Endothelial cell of umbilical vein (primary cell): ENCODE results near the gene MYO7B. TPM values are rescaled to one million over a fixed set of nuclear protein-coding genes. Genes with fewer than 3 reads are reported as not detected.

Experiments used
- BruUV-seq: library from RNA; stranded (reverse); fragments of 400-500 nt; replicated peaks from 2 replicates; lab custom pipeline; 2021; lab: Mats Ljungman, UMichigan
- CTCF ChIA-PET: fragments of 300-600, 350-600 bp; sonication (Branson Sonifier 250); formaldehyde crosslinking; loops from one replicate; lab custom pipeline; 2021; ENCODE audit warnings: antibody characterized with exemption, inconsistent platforms; lab: Charles Lee
- POLR2A ChIA-PET: fragments of 300-600, 350-600 bp; sonication (Branson Sonifier 250); formaldehyde crosslinking; loops from one replicate; lab custom pipeline; 2021; ENCODE audit warnings: antibody characterized with exemption, inconsistent platforms; lab: Charles Lee
- DNase-seq: peaks from one replicate; pipeline ENCODE4 v3.0.0-alpha.2; 2011; ENCODE audit warnings: low read depth, low spot score
- FAIRE-seq: peaks from 2 replicates; lab custom pipeline; 2011; peaks lifted over from hg19 to GRCh38; lab: Jason Lieb, UNC
- H2AFZ ChIP-seq: 2 replicates; pipeline ENCODE4 v1.6.0; 2012; ENCODE audit warnings: low read depth, low read length, control low read depth, inconsistent platforms
- H3K27ac ChIP-seq: 2 replicates; pipeline ENCODE4 v1.5.1; 2011; ENCODE audit warnings: low read depth, mild to moderate bottlenecking, control low read depth, low read length, moderate library complexity; ENCODE audit not compliant: insufficient read depth
- H3K27me3 ChIP-seq, 2 experiments: 2 replicates each; pipeline versions ENCODE4 v1.6.0 to v1.6.1; 2011; ENCODE audit warnings: low read length in 2 of 2, mixed read lengths in 1 of 2; ENCODE audit not compliant: control insufficient read depth in 2 of 2, insufficient read depth in 2 of 2
- H3K36me3 ChIP-seq, 2 experiments: 2 replicates in 1 of 2; 3 replicates in 1 of 2; pipeline ENCODE4 v1.5.1; 2011; ENCODE audit warnings: low read length in 2 of 2, mild to moderate bottlenecking in 1 of 2, moderate library complexity in 1 of 2; ENCODE audit not compliant: control insufficient read depth in 2 of 2, insufficient read depth in 2 of 2; ENCODE audit errors: extremely low read depth in 1 of 2
- H3K4me1 ChIP-seq: 3 replicates; pipeline ENCODE4 v1.5.1; 2011; ENCODE audit warnings: mild to moderate bottlenecking, low read length; ENCODE audit not compliant: control insufficient read depth, insufficient read depth; ENCODE audit errors: extremely low read depth
- H3K4me2 ChIP-seq: 2 replicates; pipeline ENCODE4 v1.6.1; 2011; ENCODE audit warnings: low read length, control low read depth, mixed read lengths; ENCODE audit not compliant: insufficient read depth
- H3K4me3 ChIP-seq, 3 experiments: fragments of 200-600 bp in 1 of 3; sonication (generic), shearing (Covaris generic) in 1 of 3; replicated peaks in 1 of 3; 2 replicates each; pipeline ENCODE4 v1.5.1; 2011 to 2016; ENCODE audit warnings: control low read depth in 3 of 3, low read length in 3 of 3, mild to moderate bottlenecking in 2 of 3, inconsistent platforms in 1 of 3, low read depth in 1 of 3, moderate library complexity in 1 of 3; ENCODE audit not compliant: insufficient read depth in 1 of 3
- H3K79me2 ChIP-seq: 2 replicates; pipeline ENCODE4 v1.6.0; 2012; ENCODE audit warnings: low read length, inconsistent platforms; ENCODE audit not compliant: control insufficient read depth, insufficient read depth
- H3K9ac ChIP-seq: replicated peaks from 2 replicates; pipeline ENCODE3; 2011; ENCODE audit warnings: low read length, control low read depth; ENCODE audit not compliant: insufficient read depth; ENCODE audit errors: extremely low read depth
- H3K9me1 ChIP-seq: replicated peaks from 3 replicates; pipeline ENCODE4 v1.6.0; 2011; ENCODE audit warnings: mild to moderate bottlenecking, low read length; ENCODE audit not compliant: control insufficient read depth, insufficient read depth; ENCODE audit errors: extremely low read depth
- H3K9me3 ChIP-seq: replicated peaks from 2 replicates; pipeline ENCODE4 v1.5.1; 2012; ENCODE audit warnings: low read length, inconsistent platforms; ENCODE audit not compliant: control insufficient read depth, insufficient read depth
- H4K20me1 ChIP-seq: replicated peaks from 2 replicates; pipeline ENCODE3; 2011; ENCODE audit warnings: mild to moderate bottlenecking, low read length; ENCODE audit not compliant: control insufficient read depth, insufficient read depth; ENCODE audit errors: extremely low read depth
- CTCF ChIP-seq, 2 donors: IDR thresholded peaks; 1 replicate in 1 of 2; 2 replicates in 1 of 2; pipeline ENCODE4 v1.5.1; 2011; ENCODE audit warnings: low read length in 2 of 2, mild to moderate bottlenecking in 2 of 2, moderate library complexity in 2 of 2, control low read depth in 1 of 2, inconsistent platforms in 1 of 2, low read depth in 1 of 2; ENCODE audit not compliant: insufficient read depth in 1 of 2; ENCODE audit errors: extremely low read depth in 1 of 2
- EZH2 ChIP-seq: IDR thresholded peaks from 2 replicates; pipeline ENCODE4 v1.6.1; 2012; ENCODE audit warnings: borderline replicate concordance, low read depth, mild to moderate bottlenecking, moderate library complexity, low read length, inconsistent platforms; ENCODE audit not compliant: severe bottlenecking
- FOS ChIP-seq: IDR thresholded peaks from 2 replicates; pipeline ENCODE4 v1.6.1; 2011; ENCODE audit warnings: mild to moderate bottlenecking, low read length, moderate library complexity, borderline replicate concordance; ENCODE audit not compliant: insufficient read depth
- GATA2 ChIP-seq: IDR thresholded peaks from 2 replicates; pipeline ENCODE4 v1.7.0; 2011; ENCODE audit warnings: low read depth, mild to moderate bottlenecking, moderate library complexity, mixed read lengths, low read length; ENCODE audit not compliant: insufficient read length, insufficient read depth
- JUN ChIP-seq: IDR thresholded peaks from 2 replicates; pipeline ENCODE4 v1.6.1; 2011; ENCODE audit warnings: borderline replicate concordance, low read depth; ENCODE audit not compliant: insufficient read length, insufficient read depth
- MAX ChIP-seq: IDR thresholded peaks from 2 replicates; pipeline ENCODE4 v1.6.1; 2011; ENCODE audit not compliant: insufficient read depth, insufficient read length
- MYC ChIP-seq: IDR thresholded peaks from one replicate; pipeline ENCODE4 v1.6.1; 2011; ENCODE audit warnings: mild to moderate bottlenecking, low read depth, low read length
- POLR2A ChIP-seq: IDR thresholded peaks from 2 replicates; pipeline ENCODE4 v1.6.1; 2012; ENCODE audit warnings: low read depth, mild to moderate bottlenecking, control low read depth, low read length
- POLR2AphosphoS5 ChIP-seq: IDR thresholded peaks from 2 replicates; pipeline ENCODE4 v1.6.1; 2012; ENCODE audit warnings: low read depth, mild to moderate bottlenecking, control low read depth, low read length, moderate library complexity; ENCODE audit not compliant: insufficient read depth
- dilution Hi-C: fragments of 300-500 bp; cut with MboI; formaldehyde crosslinking; loops from one replicate; pipeline ENCODE4 v1.15.0; 2019; ENCODE audit warnings: low sequenced_read_pairs; ENCODE audit not compliant: extremely low pct_ligation_motif_present
- intact Hi-C: fragments of 100-400 bp; cut with micrococcal nuclease; formaldehyde crosslinking; loops from one replicate; pipeline ENCODE4 v1.10.0; 2022
- polyA plus RNA-seq, 4 experiments: library from polyadenylated mRNA; depleted of rRNA in 3 of 4; stranded (reverse) in 3 of 4; unstranded in 1 of 4; fragments of >200 nt; gene quantifications; 2 replicates each; pipeline versions ENCODE4 v1.2.1 to v1.2.3, GENCODE V29; 2011 to 2012; ENCODE audit warnings: missing spikeins in 1 of 4
- total RNA-seq: library from RNA; stranded (reverse); gene quantifications from 2 replicates; pipeline ENCODE4 v1.2.3, GENCODE V29; 2021

MYO7B gene
- total and polyA plus RNA-seq, 2 donors (not counting 3 experiments of a cell fraction or from before 2014, with no cell fraction given) = 0.17 TPM; not detected in 1

GRCh38 chr2:127596311-127597045, 61.0 kb downstream of the MYO7B start:
- Histone ChIP-seq H3K9me1 (no peaks in the 10 kb centered on the region), H3K4me1 (peaks cover 9% of the 10 kb centered on the region), H3K9me3 (no peaks in the 10 kb centered on the region), H4K20me1 (no peaks in the 10 kb centered on the region), H3K4me2 (no peak overlapping the region), H3K9ac (no peak overlapping the region), H3K27me3 (no peaks in the 10 kb centered on the region), H3K4me3 (no peak overlapping the region), H3K79me2 (no peaks in the 10 kb centered on the region), H3K27ac (no peak overlapping the region), H3K36me3 (no peaks in the 10 kb centered on the region), H2AFZ (no peak overlapping the region)
- POLR2A ChIA-PET = no interaction called here
- DNase-seq = no peak
- FAIRE-seq = no peak
- dilution Hi-C loops = no loop called here
- TF ChIP-seq POLR2A (no peak), JUN (no peak), POLR2AphosphoS5 (no peak), CTCF (IDR thresholded peaks at IDR 0.05; ENCODE audit: extremely low read depth in 1 of 2, insufficient read depth in 1 of 2, low read depth in 1 of 2, low read length in 2 of 2) (no peak), MAX (no peak), FOS (no peak), EZH2 (no peak), GATA2 (no peak), MYC (no peak)
- intact Hi-C loops = loop anchor here (10.0 kb wide), 1 partner anchor 258 kb away; the partner anchor contains the start of gene POLR2D
- no TSS peak for BruUV-seq
- CTCF ChIA-PET = interaction anchor here (6.2 kb wide), 1 partner anchor 79 kb away, joined by 151 read pairs; the partner anchor contains the start of gene LIMS2
